SK-N-SH treated with all-trans-retinoic acid at 6 μM for 48 hours (cell line): ENCODE results near the gene MYL10.

ENCODE experiments used
- ATAC-seq: fragments of 200-7000 bp; cut with Tn5 transposase; 3 replicates; pipeline ENCODE4 v1.9.1; 2020; ENCODE audit warnings: mild to moderate bottlenecking, moderate library complexity
- ARNTL ChIP-seq: fragments of 450-650 bp; formaldehyde crosslinking; IDR thresholded peaks from 2 replicates; pipeline ENCODE4 v1.5.0; 2020; ENCODE audit warnings: low read depth, mild to moderate bottlenecking, moderate library complexity, borderline replicate concordance
- BACH2 ChIP-seq: fragments of 250-450 bp; sonication (Bioruptor Pico); IDR thresholded peaks from 2 replicates; pipeline ENCODE4 v1.9.0; 2021; ENCODE audit warnings: mild to moderate bottlenecking, borderline replicate concordance
- CSDC2 ChIP-seq: fragments of 250-450 bp; sonication (Bioruptor Pico); IDR thresholded peaks from 2 replicates; pipeline ENCODE4 v1.5.0; 2020; ENCODE audit warnings: mild to moderate bottlenecking, moderate library complexity
- ESRRG ChIP-seq: fragments of 250-450 bp; sonication (Bioruptor Pico); IDR thresholded peaks from 2 replicates; pipeline ENCODE4 v1.6.1; 2021; ENCODE audit warnings: mild to moderate bottlenecking
- ISL1 ChIP-seq: fragments of 250-450 bp; sonication (Bioruptor Pico); IDR thresholded peaks from 2 replicates; pipeline ENCODE4 v2.1.2; 2022; ENCODE audit warnings: mild to moderate bottlenecking, moderate library complexity
- OSR1 ChIP-seq: fragments of 250-450 bp; sonication (Bioruptor Pico); IDR thresholded peaks from 2 replicates; pipeline ENCODE4 v1.8.0; 2022; ENCODE audit warnings: moderate library complexity, mild to moderate bottlenecking, inconsistent platforms
- PPARA ChIP-seq: fragments of 250-450 bp; sonication (Bioruptor Pico); IDR thresholded peaks from 2 replicates; pipeline ENCODE4 v1.5.0; 2020; ENCODE audit warnings: mild to moderate bottlenecking, borderline replicate concordance
- RARB ChIP-seq: fragments of 250-450 bp; sonication (Bioruptor Pico); IDR thresholded peaks from 2 replicates; pipeline ENCODE4 v1.8.0; 2021; ENCODE audit warnings: mild to moderate bottlenecking, moderate library complexity
- TCF4 ChIP-seq: fragments of 250-450 bp; sonication (Bioruptor Pico); IDR thresholded peaks from 2 replicates; pipeline ENCODE4 v1.8.0; 2021; ENCODE audit warnings: mild to moderate bottlenecking, moderate library complexity, borderline replicate concordance
- TOX ChIP-seq: fragments of 250-450 bp; sonication (Bioruptor Pico); IDR thresholded peaks from 2 replicates; pipeline ENCODE4 v1.8.0; 2021; ENCODE audit warnings: mild to moderate bottlenecking, moderate library complexity, borderline replicate concordance
- ZC3H10 ChIP-seq: fragments of 250-450 bp; sonication (Bioruptor Pico); IDR thresholded peaks from 2 replicates; pipeline ENCODE4 v1.5.1; 2021; ENCODE audit warnings: mild to moderate bottlenecking, moderate library complexity
- ZFP3 ChIP-seq: fragments of 250-450 bp; sonication (Bioruptor Pico); IDR thresholded peaks from 2 replicates; pipeline ENCODE4 v1.5.0; 2020; ENCODE audit warnings: mild to moderate bottlenecking, moderate library complexity
- ZFP30 ChIP-seq: fragments of 450-650 bp; formaldehyde crosslinking; IDR thresholded peaks from 2 replicates; pipeline ENCODE4 v1.5.0; 2022; ENCODE audit warnings: mild to moderate bottlenecking, moderate library complexity
- ZNF565 ChIP-seq: fragments of 450-650 bp; formaldehyde crosslinking; conservative IDR thresholded peaks from 2 replicates; pipeline ENCODE4 v1.5.0; 2020; ENCODE audit warnings: low read depth, mild to moderate bottlenecking, moderate library complexity
- ZNF70 ChIP-seq: fragments of 450-650 bp; formaldehyde crosslinking; IDR thresholded peaks from 2 replicates; pipeline ENCODE4 v1.5.0; 2020; ENCODE audit warnings: mild to moderate bottlenecking, moderate library complexity
- ZNF8 ChIP-seq: fragments of 450-650 bp; formaldehyde crosslinking; IDR thresholded peaks from 2 replicates; pipeline ENCODE4 v1.5.0; 2020; ENCODE audit warnings: mild to moderate bottlenecking, moderate library complexity
- TF ChIP-seq, protein P1 (sequence below): fragments of 250-450 bp; sonication (Bioruptor Pico); IDR thresholded peaks from 2 replicates; pipeline ENCODE4 v1.5.1; 2020; ENCODE audit warnings: low read depth, mild to moderate bottlenecking, moderate library complexity
- TF ChIP-seq, protein P2 (sequence below): fragments of 250-450 bp; sonication (Bioruptor Pico); IDR thresholded peaks from 2 replicates; pipeline ENCODE4 v1.5.0; 2020; ENCODE audit warnings: mild to moderate bottlenecking, moderate library complexity
- TF ChIP-seq, protein P3 (sequence below): fragments of 250-450 bp; sonication (Bioruptor Pico); IDR thresholded peaks from 2 replicates; pipeline ENCODE4 v1.5.1; 2021; ENCODE audit warnings: mild to moderate bottlenecking, moderate library complexity
- TF ChIP-seq, protein P4 (sequence below): fragments of 250-450 bp; sonication (Bioruptor Pico); IDR thresholded peaks from 2 replicates; pipeline ENCODE4 v1.8.0; 2020; ENCODE audit warnings: mild to moderate bottlenecking, moderate library complexity, borderline replicate concordance
- TF ChIP-seq, protein P5 (sequence below): fragments of 250-450 bp; sonication (Bioruptor Pico); IDR thresholded peaks from 2 replicates; pipeline ENCODE4 v1.8.0; 2021; ENCODE audit warnings: low read depth, mild to moderate bottlenecking, moderate library complexity, borderline replicate concordance

MYL10 gene

DNA sequence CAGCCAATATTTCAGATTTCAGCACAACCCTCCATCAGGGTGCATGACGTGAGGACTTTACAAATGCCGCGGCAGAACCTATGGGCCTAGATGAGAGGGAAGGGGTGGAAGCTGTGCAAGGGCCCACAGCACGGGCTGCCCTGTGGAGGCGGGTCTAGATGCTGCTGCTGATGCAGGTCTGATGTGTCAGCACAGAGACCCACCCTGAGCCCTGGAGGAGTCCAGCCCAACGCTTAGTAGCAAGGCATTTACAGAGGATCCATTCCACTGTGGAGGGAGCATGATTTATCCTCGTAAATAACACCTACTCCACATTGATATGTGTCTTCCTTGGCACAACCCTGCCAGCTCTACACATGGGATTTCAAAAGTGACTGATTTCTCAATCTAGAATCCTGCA is 48.5 kb downstream of the MYL10 start:
- TF ChIP-seq OSR1 (CRISPR knock-in tag) (no peak), ARNTL (CRISPR knock-in tag) (no peak), TOX (no peak), CSDC2 (CRISPR knock-in tag) (no peak), ISL1 (no peak), ZNF565 (no peak), ZFP3 (no peak), ZNF70 (no peak)
- TF ChIP-seq, protein P1, sequence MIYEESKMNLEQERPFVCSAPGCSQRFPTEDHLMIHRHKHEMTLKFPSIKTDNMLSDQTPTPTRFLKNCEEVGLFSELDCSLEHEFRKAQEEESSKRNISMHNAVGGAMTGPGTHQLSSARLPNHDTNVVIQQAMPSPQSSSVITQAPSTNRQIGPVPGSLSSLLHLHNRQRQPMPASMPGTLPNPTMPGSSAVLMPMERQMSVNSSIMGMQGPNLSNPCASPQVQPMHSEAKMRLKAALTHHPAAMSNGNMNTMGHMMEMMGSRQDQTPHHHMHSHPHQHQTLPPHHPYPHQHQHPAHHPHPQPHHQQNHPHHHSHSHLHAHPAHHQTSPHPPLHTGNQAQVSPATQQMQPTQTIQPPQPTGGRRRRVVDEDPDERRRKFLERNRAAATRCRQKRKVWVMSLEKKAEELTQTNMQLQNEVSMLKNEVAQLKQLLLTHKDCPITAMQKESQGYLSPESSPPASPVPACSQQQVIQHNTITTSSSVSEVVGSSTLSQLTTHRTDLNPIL (CRISPR knock-in tag): no peak
- no peak for ATAC-seq

DNA sequence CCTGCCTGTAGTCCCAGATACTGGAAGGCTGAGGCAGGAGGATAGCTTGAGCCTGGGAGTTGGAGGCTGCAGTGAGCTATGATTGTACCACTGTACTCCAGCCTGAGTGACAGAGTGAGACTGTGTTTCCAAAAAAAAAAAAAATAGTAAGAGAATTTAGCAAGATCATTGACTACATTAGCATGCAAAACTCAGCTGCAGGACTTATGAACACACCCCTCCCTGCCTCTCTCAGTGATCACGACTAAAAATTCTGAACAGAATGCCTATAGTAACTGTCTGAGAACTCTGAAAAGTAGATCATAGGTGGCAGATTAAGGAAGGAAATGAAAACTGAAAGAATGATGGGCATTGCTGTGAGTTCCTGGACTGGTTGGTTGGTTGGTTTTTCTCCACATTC is 50.5 kb downstream of the MYL10 start:
- ATAC-seq: no peak
- TF ChIP-seq ISL1 (no peak), ZFP3 (no peak), TOX (no peak), ZNF70 (no peak), CSDC2 (CRISPR knock-in tag) (no peak), ZNF8 (CRISPR knock-in tag) (no peak), RARB (CRISPR knock-in tag) (no peak), ZC3H10 (CRISPR knock-in tag) (no peak), ARNTL (CRISPR knock-in tag) (no peak), BACH2 (CRISPR knock-in tag) (no peak)
- TF ChIP-seq, protein P2, sequence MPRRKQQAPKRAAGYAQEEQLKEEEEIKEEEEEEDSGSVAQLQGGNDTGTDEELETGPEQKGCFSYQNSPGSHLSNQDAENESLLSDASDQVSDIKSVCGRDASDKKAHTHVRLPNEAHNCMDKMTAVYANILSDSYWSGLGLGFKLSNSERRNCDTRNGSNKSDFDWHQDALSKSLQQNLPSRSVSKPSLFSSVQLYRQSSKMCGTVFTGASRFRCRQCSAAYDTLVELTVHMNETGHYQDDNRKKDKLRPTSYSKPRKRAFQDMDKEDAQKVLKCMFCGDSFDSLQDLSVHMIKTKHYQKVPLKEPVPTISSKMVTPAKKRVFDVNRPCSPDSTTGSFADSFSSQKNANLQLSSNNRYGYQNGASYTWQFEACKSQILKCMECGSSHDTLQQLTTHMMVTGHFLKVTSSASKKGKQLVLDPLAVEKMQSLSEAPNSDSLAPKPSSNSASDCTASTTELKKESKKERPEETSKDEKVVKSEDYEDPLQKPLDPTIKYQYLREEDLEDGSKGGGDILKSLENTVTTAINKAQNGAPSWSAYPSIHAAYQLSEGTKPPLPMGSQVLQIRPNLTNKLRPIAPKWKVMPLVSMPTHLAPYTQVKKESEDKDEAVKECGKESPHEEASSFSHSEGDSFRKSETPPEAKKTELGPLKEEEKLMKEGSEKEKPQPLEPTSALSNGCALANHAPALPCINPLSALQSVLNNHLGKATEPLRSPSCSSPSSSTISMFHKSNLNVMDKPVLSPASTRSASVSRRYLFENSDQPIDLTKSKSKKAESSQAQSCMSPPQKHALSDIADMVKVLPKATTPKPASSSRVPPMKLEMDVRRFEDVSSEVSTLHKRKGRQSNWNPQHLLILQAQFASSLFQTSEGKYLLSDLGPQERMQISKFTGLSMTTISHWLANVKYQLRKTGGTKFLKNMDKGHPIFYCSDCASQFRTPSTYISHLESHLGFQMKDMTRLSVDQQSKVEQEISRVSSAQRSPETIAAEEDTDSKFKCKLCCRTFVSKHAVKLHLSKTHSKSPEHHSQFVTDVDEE (CRISPR knock-in tag): no peak
- TF ChIP-seq, protein P3, sequence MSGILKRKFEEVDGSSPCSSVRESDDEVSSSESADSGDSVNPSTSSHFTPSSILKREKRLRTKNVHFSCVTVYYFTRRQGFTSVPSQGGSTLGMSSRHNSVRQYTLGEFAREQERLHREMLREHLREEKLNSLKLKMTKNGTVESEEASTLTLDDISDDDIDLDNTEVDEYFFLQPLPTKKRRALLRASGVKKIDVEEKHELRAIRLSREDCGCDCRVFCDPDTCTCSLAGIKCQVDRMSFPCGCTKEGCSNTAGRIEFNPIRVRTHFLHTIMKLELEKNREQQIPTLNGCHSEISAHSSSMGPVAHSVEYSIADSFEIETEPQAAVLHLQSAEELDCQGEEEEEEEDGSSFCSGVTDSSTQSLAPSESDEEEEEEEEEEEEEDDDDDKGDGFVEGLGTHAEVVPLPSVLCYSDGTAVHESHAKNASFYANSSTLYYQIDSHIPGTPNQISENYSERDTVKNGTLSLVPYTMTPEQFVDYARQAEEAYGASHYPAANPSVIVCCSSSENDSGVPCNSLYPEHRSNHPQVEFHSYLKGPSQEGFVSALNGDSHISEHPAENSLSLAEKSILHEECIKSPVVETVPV (CRISPR knock-in tag): no peak
- TF ChIP-seq, protein P1 (CRISPR knock-in tag): no peak
- TF ChIP-seq, protein P4, sequence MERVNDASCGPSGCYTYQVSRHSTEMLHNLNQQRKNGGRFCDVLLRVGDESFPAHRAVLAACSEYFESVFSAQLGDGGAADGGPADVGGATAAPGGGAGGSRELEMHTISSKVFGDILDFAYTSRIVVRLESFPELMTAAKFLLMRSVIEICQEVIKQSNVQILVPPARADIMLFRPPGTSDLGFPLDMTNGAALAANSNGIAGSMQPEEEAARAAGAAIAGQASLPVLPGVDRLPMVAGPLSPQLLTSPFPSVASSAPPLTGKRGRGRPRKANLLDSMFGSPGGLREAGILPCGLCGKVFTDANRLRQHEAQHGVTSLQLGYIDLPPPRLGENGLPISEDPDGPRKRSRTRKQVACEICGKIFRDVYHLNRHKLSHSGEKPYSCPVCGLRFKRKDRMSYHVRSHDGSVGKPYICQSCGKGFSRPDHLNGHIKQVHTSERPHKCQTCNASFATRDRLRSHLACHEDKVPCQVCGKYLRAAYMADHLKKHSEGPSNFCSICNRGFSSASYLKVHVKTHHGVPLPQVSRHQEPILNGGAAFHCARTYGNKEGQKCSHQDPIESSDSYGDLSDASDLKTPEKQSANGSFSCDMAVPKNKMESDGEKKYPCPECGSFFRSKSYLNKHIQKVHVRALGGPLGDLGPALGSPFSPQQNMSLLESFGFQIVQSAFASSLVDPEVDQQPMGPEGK (CRISPR knock-in tag): no peak

DNA sequence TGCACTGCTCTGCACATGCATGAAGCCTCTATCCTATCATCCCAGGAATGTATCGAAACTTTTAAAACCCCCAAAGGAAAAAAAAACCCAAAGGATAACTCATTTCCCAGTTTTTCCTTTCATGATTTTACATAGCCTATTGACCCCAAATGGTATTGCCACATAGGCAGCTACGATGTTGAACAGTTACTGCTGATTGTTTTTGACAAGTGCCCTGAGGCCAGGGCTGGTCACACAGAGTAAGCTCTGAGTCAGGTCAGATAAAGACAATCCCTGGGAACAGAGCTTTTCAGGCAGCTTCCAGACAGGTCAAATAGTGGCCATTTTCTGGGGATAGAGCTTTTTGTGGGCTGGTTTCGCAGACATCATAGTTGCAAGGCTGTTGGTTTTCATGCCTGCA is 52.1 kb downstream of the MYL10 start:
- TF ChIP-seq ZFP30 (CRISPR knock-in tag): no peak
- no peak for TF ChIP-seq TCF4
- TF ChIP-seq PPARA (CRISPR knock-in tag): no peak
- TF ChIP-seq, protein P2 (CRISPR knock-in tag): no peak
- TF ChIP-seq, protein P5, sequence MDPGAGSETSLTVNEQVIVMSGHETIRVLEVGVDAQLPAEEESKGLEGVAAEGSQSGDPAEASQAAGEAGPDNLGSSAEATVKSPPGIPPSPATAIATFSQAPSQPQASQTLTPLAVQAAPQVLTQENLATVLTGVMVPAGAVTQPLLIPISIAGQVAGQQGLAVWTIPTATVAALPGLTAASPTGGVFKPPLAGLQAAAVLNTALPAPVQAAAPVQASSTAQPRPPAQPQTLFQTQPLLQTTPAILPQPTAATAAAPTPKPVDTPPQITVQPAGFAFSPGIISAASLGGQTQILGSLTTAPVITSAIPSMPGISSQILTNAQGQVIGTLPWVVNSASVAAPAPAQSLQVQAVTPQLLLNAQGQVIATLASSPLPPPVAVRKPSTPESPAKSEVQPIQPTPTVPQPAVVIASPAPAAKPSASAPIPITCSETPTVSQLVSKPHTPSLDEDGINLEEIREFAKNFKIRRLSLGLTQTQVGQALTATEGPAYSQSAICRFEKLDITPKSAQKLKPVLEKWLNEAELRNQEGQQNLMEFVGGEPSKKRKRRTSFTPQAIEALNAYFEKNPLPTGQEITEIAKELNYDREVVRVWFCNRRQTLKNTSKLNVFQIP (CRISPR knock-in tag): no peak
- TF ChIP-seq BACH2 (CRISPR knock-in tag): no peak
- TF ChIP-seq, protein P1 (CRISPR knock-in tag): no peak
- no peak for TF ChIP-seq CSDC2 (CRISPR knock-in tag)
- no peak for TF ChIP-seq ESRRG
- TF ChIP-seq RARB (CRISPR knock-in tag): no peak
- no peak for TF ChIP-seq ZNF565
- no peak for TF ChIP-seq ISL1
- TF ChIP-seq ZNF70: no peak
- TF ChIP-seq ZC3H10 (CRISPR knock-in tag): no peak
- no peak for TF ChIP-seq ZFP3
- ATAC-seq: no peak
